ENCODE measurements around the gene KBTBD2. TPM values are rescaled to one million over a fixed set of nuclear protein-coding genes. Genes with fewer than 3 reads are reported as not detected.
"Not testable (repeated sequence)": the region's sequence is repeated elsewhere in the genome, so short reads cannot be mapped to it uniquely, and the experiment has no call there.

Gene KBTBD2
- polyA plus RNA-seq, 3 donors from 2014 or later: 31.3 to 79.2 (median 51.1) TPM

GRCh38 chr7:32863872-32864271 is 27.7 kb downstream of the KBTBD2 start:
- H3K36me3 Mint-ChIP-seq: peaks cover 9 to 38% (median 24%) of the 10 kb centered on the region in 3 donors

GRCh38 chr7:32860090-32860489 is 31.5 kb downstream of the KBTBD2 start:
- Mint-ChIP-seq H3K27me3 (ENCODE audit: low read depth in 3 of 3) (peaks cover 0 to 4% (median 3%) of the 10 kb centered on the region in 3 donors), H3K27ac (no peak overlapping the region), H3K36me3 (peaks cover 0 to 13% (median 12%) of the 10 kb centered on the region in 3 donors), H3K9me3 (no peaks in the 10 kb centered on the region), H3K4me1 (peaks cover 15 to 26% of the 10 kb centered on the region in 2 donors), H3K4me3 (no peak overlapping the region)
- no peak for DNase-seq

More at GRCh38 chr7:32863872-32864271, 27.7 kb downstream of the KBTBD2 start:
- not testable (repeated sequence) for H3K9me3 Mint-ChIP-seq; H3K27me3 Mint-ChIP-seq (ENCODE audit: low read depth in 3 of 3); DNase-seq; H3K4me3 Mint-ChIP-seq
- peaks cover 32 to 61% of the 10 kb centered on the region in 2 donors for H3K4me1 Mint-ChIP-seq
- peak overlapping the region in 2 of 6 donors; percentile 25 to 28 for H3K27ac Mint-ChIP-seq

- H3K36me3 Mint-ChIP-seq: peaks cover 0 to 6% (median 3%) of the 10 kb centered on the region in 3 donors
- H3K4me3 Mint-ChIP-seq: no peak overlapping the region
- no peaks in the 10 kb centered on the region for H3K9me3 Mint-ChIP-seq
- no peak overlapping the region for H3K27ac Mint-ChIP-seq
- no peak for DNase-seq
- peaks cover 0 to 4% (median 3%) of the 10 kb centered on the region in 3 donors for H3K27me3 Mint-ChIP-seq (ENCODE audit: low read depth in 3 of 3)
- peaks cover 12 to 14% of the 10 kb centered on the region in 2 donors for H3K4me1 Mint-ChIP-seq
Observed at GRCh38 chr7:32858648-32859047, 32.9 kb downstream of the KBTBD2 start.

GRCh38 chr7:32857063-32857462 is 34.5 kb downstream of the KBTBD2 start:
- not testable (repeated sequence) for H3K27ac Mint-ChIP-seq; H3K9me3 Mint-ChIP-seq; H3K36me3 Mint-ChIP-seq; H3K4me1 Mint-ChIP-seq; DNase-seq; H3K27me3 Mint-ChIP-seq (ENCODE audit: low read depth in 3 of 3); H3K4me3 Mint-ChIP-seq

- H3K36me3 Mint-ChIP-seq; H3K4me3 Mint-ChIP-seq; H3K27me3 Mint-ChIP-seq (ENCODE audit: low read depth in 3 of 3); H3K4me1 Mint-ChIP-seq; H3K9me3 Mint-ChIP-seq; DNase-seq: not testable (repeated sequence)
- peak overlapping the region in 1 of 6 donors; percentile 8 for H3K27ac Mint-ChIP-seq
Observed at GRCh38 chr7:32855837-32856775, 35.5 kb downstream of the KBTBD2 start.

GRCh38 chr7:32850654-32851053 is 40.9 kb downstream of the KBTBD2 start:
- H3K9me3 Mint-ChIP-seq, DNase-seq, H3K27ac Mint-ChIP-seq, H3K36me3 Mint-ChIP-seq, H3K4me3 Mint-ChIP-seq: not testable (repeated sequence)
- Mint-ChIP-seq H3K27me3 (ENCODE audit: low read depth in 3 of 3) (peaks cover 0 to 17% (median 2%) of the 10 kb centered on the region in 3 donors), H3K4me1 (peaks cover 7 to 11% of the 10 kb centered on the region in 2 donors)

GRCh38 chr7:32848655-32849054 is 42.9 kb downstream of the KBTBD2 start:
- H3K4me3 Mint-ChIP-seq, H3K27ac Mint-ChIP-seq, DNase-seq, H3K9me3 Mint-ChIP-seq, H3K36me3 Mint-ChIP-seq: not testable (repeated sequence)
- H3K27me3 Mint-ChIP-seq (ENCODE audit: low read depth in 3 of 3): peaks cover 0 to 14% (median 2%) of the 10 kb centered on the region in 3 donors
- peaks cover 7 to 11% of the 10 kb centered on the region in 2 donors for H3K4me1 Mint-ChIP-seq

- peak overlapping the region in 1 of 5 donors; percentile 49 for H3K4me3 Mint-ChIP-seq
- peaks cover 7 to 11% of the 10 kb centered on the region in 2 donors for H3K4me1 Mint-ChIP-seq
- H3K27ac Mint-ChIP-seq: peak overlapping the region in 3 of 6 donors; percentile 3 to 65 (median 40)
- peaks cover 0 to 7% (median 0%) of the 10 kb centered on the region in 3 donors for H3K36me3 Mint-ChIP-seq
- no peaks in the 10 kb centered on the region for H3K9me3 Mint-ChIP-seq
- DNase-seq: peak; percentile 83 to 87 (median 83)
- H3K27me3 Mint-ChIP-seq (ENCODE audit: low read depth in 3 of 3): peaks cover 0 to 13% (median 2%) of the 10 kb centered on the region in 3 donors
Observed at GRCh38 chr7:32846630-32847225, 44.8 kb downstream of the KBTBD2 start.

GRCh38 chr7:32844748-32845147 is 46.8 kb downstream of the KBTBD2 start:
- not testable (repeated sequence) for H3K36me3 Mint-ChIP-seq; DNase-seq; H3K27me3 Mint-ChIP-seq (ENCODE audit: low read depth in 3 of 3); H3K9me3 Mint-ChIP-seq; H3K27ac Mint-ChIP-seq; H3K4me3 Mint-ChIP-seq
- peaks cover 7 to 11% of the 10 kb centered on the region in 2 donors for H3K4me1 Mint-ChIP-seq

- not testable (repeated sequence) for DNase-seq; H3K36me3 Mint-ChIP-seq; H3K4me3 Mint-ChIP-seq; H3K27me3 Mint-ChIP-seq (ENCODE audit: low read depth in 3 of 3); H3K9me3 Mint-ChIP-seq
- Mint-ChIP-seq H3K4me1 (peaks cover 7 to 11% of the 10 kb centered on the region in 2 donors), H3K27ac (peak overlapping the region in 1 of 6 donors; percentile 60)
Observed at GRCh38 chr7:32843763-32844162, 47.8 kb downstream of the KBTBD2 start.

- not testable (repeated sequence) for H3K27ac Mint-ChIP-seq
Observed at GRCh38 chr7:32839846-32840245, 51.7 kb downstream of the KBTBD2 start.

GRCh38 chr7:32828996-32829752 is 62.4 kb downstream of the KBTBD2 start:
- H3K27ac Mint-ChIP-seq; H3K4me1 Mint-ChIP-seq; DNase-seq; H3K4me3 Mint-ChIP-seq; H3K27me3 Mint-ChIP-seq (ENCODE audit: low read depth in 3 of 3); H3K9me3 Mint-ChIP-seq; H3K36me3 Mint-ChIP-seq: not testable (repeated sequence)

More at GRCh38 chr7:32839846-32840245, 51.7 kb downstream of the KBTBD2 start:
- H3K4me3 Mint-ChIP-seq; H3K36me3 Mint-ChIP-seq; H3K4me1 Mint-ChIP-seq; H3K9me3 Mint-ChIP-seq; H3K27me3 Mint-ChIP-seq (ENCODE audit: low read depth in 3 of 3); DNase-seq: not testable (repeated sequence)

Data from immature natural killer cell (primary cell).